ENCODE data around the gene HOXA5. TPM values are rescaled to one million over a fixed set of nuclear protein-coding genes. Genes with fewer than 3 reads are reported as not detected.

HOXA5 gene
- total and polyA plus RNA-seq, 2 donors (not counting 3 experiments of a cell fraction or from before 2014, with no cell fraction given): 18.6 to 18.8 TPM

- intact Hi-C loops (cut with micrococcal nuclease) (loop anchor here (10.0 kb wide), 1 partner anchor 958 kb away; the partner anchor contains the start of gene NFE2L3), dilution Hi-C loops (cut with MboI; ENCODE audit: extremely low pct_ligation_motif_present, low sequenced_read_pairs) (no loop called here)
- Histone ChIP-seq H3K4me2 (ENCODE audit: insufficient read depth, low read length) (peak overlapping the region; percentile 97), H3K36me3 (ENCODE audit: control insufficient read depth in 2 of 2, extremely low read depth in 1 of 2, insufficient read depth in 2 of 2, low read length in 2 of 2) (peaks cover 0 to 5% of the 10 kb centered on the region in 2 experiments), H3K27me3 (ENCODE audit: control insufficient read depth in 2 of 2, insufficient read depth in 2 of 2, low read length in 2 of 2) (no peaks in the 10 kb centered on the region), H3K9ac (replicated peaks; ENCODE audit: extremely low read depth, insufficient read depth, low read length) (peak overlapping the region; percentile 80), H3K4me1 (ENCODE audit: control insufficient read depth, extremely low read depth, insufficient read depth, low read length) (peaks cover 72% of the 10 kb centered on the region), H2AFZ (ENCODE audit: low read depth, low read length) (no peak overlapping the region), H4K20me1 (replicated peaks; ENCODE audit: control insufficient read depth, extremely low read depth, insufficient read depth, low read length) (no peaks in the 10 kb centered on the region), H3K27ac (ENCODE audit: insufficient read depth, low read depth, low read length) (peak overlapping the region; percentile 96), H3K4me3 (replicated peaks in 1 of 3; ENCODE audit: insufficient read depth in 1 of 3, low read depth in 1 of 3, low read length in 3 of 3) (peak overlapping the region; percentile 55 to 84 (median 72)), H3K9me3 (replicated peaks; ENCODE audit: control insufficient read depth, insufficient read depth, low read length) (no peaks in the 10 kb centered on the region), H3K9me1 (replicated peaks; ENCODE audit: control insufficient read depth, extremely low read depth, insufficient read depth, low read length) (no peaks in the 10 kb centered on the region), H3K79me2 (ENCODE audit: control insufficient read depth, insufficient read depth, low read length) (peaks cover 79% of the 10 kb centered on the region)
- BruUV-seq (replicated peaks): no TSS peak
- TF ChIP-seq GATA2 (IDR thresholded peaks at IDR 0.05; ENCODE audit: insufficient read depth, insufficient read length, low read depth, low read length): peak; percentile 70
- TF ChIP-seq POLR2AphosphoS5 (IDR thresholded peaks at IDR 0.05; ENCODE audit: insufficient read depth, low read depth, low read length): peak; percentile 93
- no peak for TF ChIP-seq EZH2 (IDR thresholded peaks at IDR 0.05; ENCODE audit: borderline replicate concordance, low read depth, low read length, severe bottlenecking)
- no peak for TF ChIP-seq JUN (IDR thresholded peaks at IDR 0.05; ENCODE audit: borderline replicate concordance, insufficient read depth, insufficient read length, low read depth)
- TF ChIP-seq FOS (IDR thresholded peaks at IDR 0.05; ENCODE audit: borderline replicate concordance, insufficient read depth, low read length): peak; percentile 39
- TF ChIP-seq MYC (IDR thresholded peaks at IDR 0.05; ENCODE audit: low read depth, low read length): no peak
- no peak for TF ChIP-seq CTCF (IDR thresholded peaks at IDR 0.05; ENCODE audit: extremely low read depth in 1 of 2, insufficient read depth in 1 of 2, low read depth in 1 of 2, low read length in 2 of 2)
- TF ChIP-seq POLR2A (IDR thresholded peaks at IDR 0.05; ENCODE audit: low read depth, low read length): peak; percentile 85
- TF ChIP-seq MAX (IDR thresholded peaks at IDR 0.05; ENCODE audit: insufficient read depth, insufficient read length): no peak
- DNase-seq (ENCODE audit: low read depth, low spot score): peak; percentile 92
- ChIA-PET CTCF (interaction anchor here (1.0 to 6.6 kb wide), 7 partner anchors 8 to 744 kb away, joined by 3 to 62 read pairs (median 5); partner anchors contain the start of gene HOXA1), POLR2A (interaction anchor here (1.3 kb wide), 1 partner anchor 16 kb away, joined by 7 read pairs; no protein-coding TSS in a partner anchor)
- FAIRE-seq: peak; percentile 92
Observed at GRCh38 chr7:27112955-27113949, 30.2 kb downstream of the HOXA5 start.
